Muscle layer of duodenum (tissue), 2 donors: ENCODE results near the gene PLEKHH1.
A peak's percentile ranks its signal among the peaks of the same experiment; 100 is the strongest.

Experiments
- H3K27ac ChIP-seq: one replicate; pipeline ENCODE4 v1.7.0; 2013; ENCODE audit warnings: mild to moderate bottlenecking, low read length
- H3K27me3 ChIP-seq: one replicate; pipeline ENCODE4 v1.7.0; 2013; ENCODE audit warnings: low read depth, mild to moderate bottlenecking, control low read depth, low read length
- H3K36me3 ChIP-seq, 2 donors: one replicate each; pipeline ENCODE4 v1.7.0; 2013; ENCODE audit warnings: low read length in 2 of 2, control low read depth in 1 of 2, mild to moderate bottlenecking in 1 of 2; ENCODE audit not compliant: insufficient read depth in 2 of 2, control insufficient read depth in 1 of 2
- H3K4me1 ChIP-seq, 2 donors: one replicate each; pipeline ENCODE4 v1.7.0; 2013; ENCODE audit warnings: low read length in 2 of 2, mild to moderate bottlenecking in 2 of 2, control low read depth in 1 of 2, moderate library complexity in 1 of 2; ENCODE audit not compliant: insufficient read depth in 2 of 2, control insufficient read depth in 1 of 2
- H3K4me3 ChIP-seq, 2 donors: one replicate each; pipeline ENCODE4 v1.7.0; 2013; ENCODE audit warnings: low read length in 2 of 2, low read depth in 1 of 2, mild to moderate bottlenecking in 1 of 2
- H3K9me3 ChIP-seq, 2 donors: one replicate each; pipeline ENCODE4 v1.7.0; 2013; ENCODE audit warnings: low read length in 2 of 2, control low read depth in 1 of 2, mild to moderate bottlenecking in 1 of 2; ENCODE audit not compliant: control insufficient read depth in 1 of 2
- donor health status: healthy.

PLEKHH1 gene

DNA sequence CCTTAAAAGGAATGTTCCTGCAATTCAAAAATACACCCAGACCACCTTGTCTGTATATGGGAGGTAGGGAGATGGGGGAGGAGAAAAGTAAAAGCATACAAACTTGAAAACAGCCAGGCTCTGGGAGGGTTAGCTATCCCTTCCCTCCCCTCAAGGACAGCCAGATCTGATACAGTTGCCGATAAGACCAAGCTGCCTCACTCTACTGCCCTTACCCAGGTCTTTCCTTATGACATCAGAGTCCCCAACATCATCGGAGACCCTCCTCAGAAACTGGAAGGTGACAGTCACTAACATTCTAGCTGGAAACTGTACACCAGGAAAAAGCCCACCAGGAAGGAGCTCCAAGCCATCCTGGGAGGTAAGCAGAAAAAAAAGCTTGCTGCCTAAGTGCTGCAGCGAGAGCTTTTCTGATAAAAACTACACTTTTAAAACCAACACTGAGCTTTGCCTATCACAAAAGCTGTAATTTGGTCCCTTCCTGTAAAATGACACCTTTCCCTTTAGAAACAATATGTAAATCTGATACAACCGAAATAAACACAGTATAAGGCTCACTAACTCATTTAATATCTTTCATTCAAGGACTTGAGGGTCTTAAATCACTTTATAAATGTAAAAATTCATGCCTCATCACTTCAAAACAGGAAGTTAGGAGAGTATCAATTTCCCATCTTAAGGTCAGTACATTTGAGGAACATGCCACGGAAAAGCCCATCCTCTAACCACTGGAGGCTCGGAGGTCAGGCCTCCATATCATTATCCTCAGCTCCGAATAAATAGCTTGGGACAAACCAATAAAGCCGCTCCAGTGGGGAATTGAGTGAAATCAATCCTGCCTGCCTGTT is 20.4 kb upstream of the PLEKHH1 start:
- no peaks in the 10 kb centered on the region for H3K27me3 ChIP-seq
- no peaks in the 10 kb centered on the region for H3K36me3 ChIP-seq
- no peak overlapping the region for H3K27ac ChIP-seq
- H3K4me1 ChIP-seq, result peaks cover 5 to 6% of the 10 kb centered on the region in 2 donors
- H3K9me3 ChIP-seq, result no peaks in the 10 kb centered on the region
- no peak overlapping the region for H3K4me3 ChIP-seq

DNA sequence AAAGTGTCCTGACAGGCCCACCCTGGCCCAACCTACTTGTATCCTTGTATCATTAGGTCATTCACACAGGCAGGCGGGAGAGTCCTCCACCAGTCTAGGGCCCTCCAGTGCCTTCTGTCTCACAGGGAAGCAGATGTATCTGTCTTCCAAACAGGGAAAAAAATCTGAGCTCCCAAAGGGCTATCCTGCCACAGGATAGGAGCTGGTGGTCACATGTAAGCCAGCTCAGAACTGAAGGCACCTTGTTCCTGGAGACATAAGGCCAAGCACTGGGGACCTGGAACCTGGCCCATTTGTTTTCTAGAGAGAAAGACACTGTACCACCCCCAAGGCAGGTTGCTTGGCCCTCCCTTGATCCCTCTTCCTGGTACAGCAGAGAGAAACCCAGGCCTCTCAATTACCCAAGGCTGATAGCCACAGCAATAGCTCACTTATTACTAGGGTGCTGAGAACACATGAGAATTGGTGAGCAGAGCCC is 19.4 kb upstream of the PLEKHH1 start:
- Histone ChIP-seq H3K4me3 (peak overlapping the region in 1 of 2 donors; percentile 93), H3K27ac (no peak overlapping the region), H3K36me3 (no peaks in the 10 kb centered on the region), H3K9me3 (no peaks in the 10 kb centered on the region), H3K4me1 (peaks cover 5 to 6% of the 10 kb centered on the region in 2 donors), H3K27me3 (no peaks in the 10 kb centered on the region)

DNA sequence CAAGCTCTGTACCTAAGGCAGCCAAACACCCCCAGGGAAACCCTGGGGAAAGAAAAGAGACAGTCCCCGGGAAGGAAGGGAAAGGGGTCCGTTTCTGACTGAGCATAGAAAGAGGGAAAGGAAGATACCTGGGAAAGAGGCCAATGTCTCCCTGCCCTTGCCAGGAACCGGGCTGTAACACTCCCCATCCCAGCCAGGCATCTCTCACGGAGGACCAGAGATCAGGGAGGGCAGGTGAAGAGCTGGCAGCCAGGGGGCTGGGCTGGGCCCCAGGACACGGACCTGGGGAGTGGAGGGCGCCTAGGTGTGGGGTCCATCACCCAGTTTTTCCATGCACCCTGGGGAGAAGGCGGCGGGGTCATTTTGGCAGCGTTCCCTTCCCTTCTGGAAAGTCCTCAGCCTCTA is 18.9 kb upstream of the PLEKHH1 start:
- Histone ChIP-seq H3K36me3 (no peaks in the 10 kb centered on the region), H3K27ac (no peak overlapping the region), H3K9me3 (no peaks in the 10 kb centered on the region), H3K27me3 (no peaks in the 10 kb centered on the region), H3K4me1 (peaks cover 5 to 6% of the 10 kb centered on the region in 2 donors), H3K4me3 (peak overlapping the region; percentile 69 to 93)

DNA sequence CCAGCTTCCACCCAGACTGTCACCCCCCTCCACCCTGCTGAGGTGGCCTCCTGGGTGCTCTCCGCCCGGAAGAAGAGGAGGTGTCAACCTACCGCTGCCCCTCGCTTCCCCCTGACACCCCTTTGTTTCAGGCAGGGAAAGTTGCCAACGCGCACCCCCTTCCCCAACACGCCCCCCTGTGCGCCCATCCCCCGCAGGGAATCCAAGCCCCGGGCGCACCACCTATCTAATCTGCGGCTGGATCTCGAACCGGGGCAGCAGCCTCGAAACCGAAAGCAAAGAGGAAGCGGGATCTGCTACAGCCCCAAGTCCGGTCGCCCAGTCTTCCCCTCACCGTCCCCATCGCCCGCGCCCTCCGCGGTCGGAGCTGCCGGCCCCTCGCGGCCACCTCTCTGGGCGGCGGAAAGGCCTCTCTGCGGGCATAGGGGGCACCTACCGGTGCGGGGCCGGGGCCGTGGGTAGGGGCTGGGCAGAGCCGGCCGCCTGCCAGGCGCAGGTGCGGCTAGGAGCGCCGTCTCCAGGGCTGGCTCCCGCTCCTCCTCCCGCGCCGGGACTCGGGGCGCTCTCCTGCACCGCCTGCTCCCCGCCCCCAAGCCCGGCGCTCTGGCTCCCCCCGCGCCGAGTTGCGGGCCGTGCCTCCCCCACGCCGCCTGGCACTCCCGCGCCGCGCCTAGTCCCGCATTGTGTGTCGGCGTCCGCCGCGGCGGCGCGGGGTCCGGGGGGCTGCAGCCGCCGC is 18.3 kb upstream of the PLEKHH1 start:
- H3K4me3 ChIP-seq, result peak overlapping the region; percentile 69 to 93
- no peaks in the 10 kb centered on the region for H3K36me3 ChIP-seq
- peaks cover 5 to 6% of the 10 kb centered on the region in 2 donors for H3K4me1 ChIP-seq
- H3K27me3 ChIP-seq, result no peaks in the 10 kb centered on the region
- H3K27ac ChIP-seq, result no peak overlapping the region
- no peaks in the 10 kb centered on the region for H3K9me3 ChIP-seq

DNA sequence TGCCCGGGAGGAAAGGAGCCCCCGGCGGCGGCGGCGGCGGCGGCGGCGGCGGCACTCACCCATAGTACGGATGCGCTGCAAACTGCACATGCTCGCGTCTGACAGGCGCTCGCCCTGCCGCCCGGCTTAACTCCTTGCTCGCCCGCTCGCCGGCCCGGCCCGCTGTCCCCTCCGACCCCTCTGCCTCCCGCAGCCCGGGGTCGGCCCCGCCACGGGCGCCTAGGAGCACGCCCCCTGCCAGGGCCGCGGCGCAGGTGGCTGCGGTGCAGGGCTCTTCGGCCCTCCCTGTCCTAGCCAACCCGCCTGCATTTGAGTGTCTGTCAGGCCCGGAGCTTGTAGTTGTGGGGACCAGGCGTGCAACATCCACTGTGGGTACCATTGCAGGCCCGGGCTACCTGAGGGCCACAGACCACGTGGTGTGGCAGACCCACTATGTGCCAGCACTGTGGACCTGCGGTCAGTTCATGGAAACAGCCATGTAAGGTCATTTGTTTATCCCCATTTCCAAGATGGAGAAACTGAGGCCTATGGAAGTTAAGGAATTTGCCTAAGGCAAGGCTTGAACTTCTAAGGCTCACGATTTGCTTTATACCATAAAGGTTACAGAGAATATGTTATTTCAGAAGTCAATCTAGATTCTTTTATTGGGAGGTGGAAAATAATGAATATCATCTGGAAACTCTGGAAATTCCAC is 17.6 kb upstream of the PLEKHH1 start:
- Histone ChIP-seq H3K36me3 (no peaks in the 10 kb centered on the region), H3K9me3 (no peaks in the 10 kb centered on the region), H3K27me3 (no peaks in the 10 kb centered on the region), H3K4me3 (peak overlapping the region; percentile 38 to 93), H3K27ac (no peak overlapping the region), H3K4me1 (peaks cover 5 to 6% of the 10 kb centered on the region in 2 donors)

DNA sequence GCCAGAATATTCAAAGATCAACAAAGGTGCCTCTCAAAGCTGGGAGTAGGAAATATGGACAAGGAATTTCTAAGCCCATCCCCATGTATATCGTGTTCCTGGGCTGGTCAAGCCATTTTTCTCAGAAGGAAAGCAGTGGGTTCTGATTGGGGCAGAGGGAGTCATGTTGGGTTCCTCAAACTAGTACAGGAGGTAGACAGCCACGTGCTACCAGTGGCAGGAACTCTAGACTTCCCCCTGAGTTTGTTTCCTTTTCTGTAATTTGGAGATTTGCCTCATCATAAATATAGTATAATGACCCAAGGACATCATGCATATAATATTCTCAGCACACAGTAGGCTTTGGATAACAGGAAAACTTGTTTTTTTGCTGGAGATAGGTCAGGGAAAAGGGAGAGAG is 16.4 kb upstream of the PLEKHH1 start:
- Histone ChIP-seq H3K4me1 (peaks cover 5 to 6% of the 10 kb centered on the region in 2 donors), H3K4me3 (no peak overlapping the region), H3K27me3 (no peaks in the 10 kb centered on the region), H3K9me3 (no peaks in the 10 kb centered on the region), H3K27ac (no peak overlapping the region), H3K36me3 (no peaks in the 10 kb centered on the region)

DNA sequence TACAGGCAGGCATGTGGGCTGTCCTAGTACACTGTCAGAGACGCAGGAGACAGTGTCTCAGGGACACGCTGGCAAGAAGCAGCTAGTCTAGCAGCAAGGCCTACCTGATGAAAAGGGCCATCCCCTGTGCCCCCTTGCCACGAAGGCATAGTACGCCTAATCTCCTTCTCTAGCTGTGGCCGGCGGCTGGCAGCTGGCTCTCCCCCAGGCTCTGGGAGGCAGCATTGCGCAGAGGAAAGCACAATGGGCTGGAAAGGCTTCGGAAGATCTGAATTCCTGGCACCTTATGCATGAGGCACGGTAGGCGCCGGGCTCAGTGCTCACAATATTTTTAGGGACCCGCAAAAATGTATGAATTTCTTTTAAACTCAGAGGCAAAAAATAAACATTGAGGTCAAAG is 16.0 kb upstream of the PLEKHH1 start:
- Histone ChIP-seq H3K4me3 (no peak overlapping the region), H3K36me3 (no peaks in the 10 kb centered on the region), H3K27ac (no peak overlapping the region), H3K27me3 (no peaks in the 10 kb centered on the region), H3K4me1 (peaks cover 5 to 6% of the 10 kb centered on the region in 2 donors), H3K9me3 (no peaks in the 10 kb centered on the region)

DNA sequence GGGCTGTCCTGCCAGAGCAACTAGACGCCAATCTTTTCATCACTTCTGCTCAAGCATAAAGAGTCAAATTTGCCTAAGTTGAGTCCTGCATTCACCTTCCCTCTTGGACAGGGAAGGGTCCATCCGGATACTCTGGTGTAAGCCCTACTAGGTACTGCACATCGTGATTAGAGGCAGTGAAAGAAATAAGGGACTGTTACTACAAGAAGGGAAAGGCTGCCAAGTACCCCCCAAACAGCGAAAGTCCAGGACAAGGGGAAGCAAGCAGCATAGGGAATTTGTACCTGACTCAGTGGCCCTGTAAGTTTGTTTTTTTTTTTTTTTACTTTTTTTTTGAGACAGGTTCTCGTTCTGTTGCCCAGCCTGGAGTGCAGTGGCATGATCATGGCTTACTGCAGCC is 13.7 kb upstream of the PLEKHH1 start:
- Histone ChIP-seq H3K4me3 (no peak overlapping the region), H3K36me3 (no peaks in the 10 kb centered on the region), H3K9me3 (no peaks in the 10 kb centered on the region), H3K27ac (no peak overlapping the region), H3K4me1 (peaks cover 0 to 6% of the 10 kb centered on the region in 2 donors), H3K27me3 (no peaks in the 10 kb centered on the region)

DNA sequence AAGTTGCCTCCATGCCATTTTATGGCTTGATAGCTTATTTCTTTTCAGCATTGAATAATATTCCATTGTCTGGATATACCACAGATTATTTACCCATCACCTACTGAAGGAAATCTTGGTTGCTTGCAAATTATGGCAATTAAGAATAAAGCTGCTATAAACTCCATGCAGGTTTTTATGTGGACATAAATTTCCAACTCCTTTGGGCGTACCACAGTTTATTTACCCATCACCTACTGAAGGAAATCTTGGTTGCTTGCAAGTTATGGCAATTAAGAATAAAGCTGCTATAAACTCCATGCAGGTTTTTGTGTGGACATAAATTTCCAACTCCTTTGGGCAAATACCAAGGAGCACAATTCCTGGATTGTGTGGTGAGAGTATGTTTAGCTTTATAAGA is 12.6 kb upstream of the PLEKHH1 start:
- H3K4me1 ChIP-seq, result peaks cover 0 to 4% of the 10 kb centered on the region in 2 donors
- H3K9me3 ChIP-seq, result no peaks in the 10 kb centered on the region
- H3K27me3 ChIP-seq, result no peaks in the 10 kb centered on the region
- no peak overlapping the region for H3K27ac ChIP-seq
- no peaks in the 10 kb centered on the region for H3K36me3 ChIP-seq
- H3K4me3 ChIP-seq, result no peak overlapping the region

DNA sequence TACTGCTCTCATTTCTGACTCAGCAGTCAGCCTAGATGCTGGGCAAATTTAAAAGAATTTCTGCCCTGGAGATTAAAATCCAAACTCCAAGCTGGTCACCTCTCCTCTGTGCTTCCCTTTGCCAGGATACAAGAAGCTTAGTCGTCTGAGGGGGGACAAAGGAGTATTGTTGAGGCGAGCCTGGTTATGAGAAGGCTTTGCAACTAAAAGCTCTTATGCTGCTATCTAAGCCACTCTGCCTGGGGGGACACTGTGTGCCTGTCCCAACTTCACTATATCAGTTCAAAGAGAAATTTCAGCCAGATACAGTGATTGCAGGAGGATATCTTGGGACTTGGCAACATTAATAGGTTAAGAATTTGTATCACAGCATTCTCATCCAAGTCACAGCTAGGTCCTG is 10.8 kb upstream of the PLEKHH1 start:
- Histone ChIP-seq H3K4me1 (no peaks in the 10 kb centered on the region), H3K36me3 (no peaks in the 10 kb centered on the region), H3K9me3 (no peaks in the 10 kb centered on the region), H3K4me3 (no peak overlapping the region), H3K27me3 (no peaks in the 10 kb centered on the region), H3K27ac (no peak overlapping the region)
